DOHH2 (cell line): ENCODE data around the gene MOSPD2.

Experiments used
- H3F3A ChIP-seq: fragments of 200-600 bp; sonication (generic), shearing (Covaris generic); 2 replicates; pipeline ENCODE4 v1.6.0; 2016; ENCODE audit warnings: antibody characterized with exemption, mild to moderate bottlenecking; ENCODE audit not compliant: control insufficient read depth, insufficient read depth
- H3K27ac ChIP-seq: fragments of 200-600 bp; sonication (generic); 2 replicates; pipeline ENCODE4 v1.5.1; 2014; ENCODE audit warnings: low read depth, mild to moderate bottlenecking, low read length, moderate library complexity
- H3K27me3 ChIP-seq: fragments of 200-600 bp; sonication (generic); 2 replicates; pipeline ENCODE4 v1.6.1; 2014; ENCODE audit warnings: mild to moderate bottlenecking, low read length, mixed read lengths; ENCODE audit not compliant: control insufficient read depth
- H3K36me3 ChIP-seq: fragments of 200-600 bp; sonication (generic); 2 replicates; pipeline ENCODE4 v1.6.1; 2014; ENCODE audit warnings: mild to moderate bottlenecking, low read length, moderate library complexity, mixed read lengths; ENCODE audit not compliant: control insufficient read depth
- H3K4me1 ChIP-seq: fragments of 200-600 bp; sonication (generic); 2 replicates; pipeline ENCODE4 v1.6.1; 2014; ENCODE audit warnings: mild to moderate bottlenecking, low read length, mixed read lengths; ENCODE audit not compliant: control insufficient read depth
- H3K4me2 ChIP-seq: fragments of 200-600 bp; sonication (generic); 2 replicates; pipeline ENCODE4 v1.6.0; 2014; ENCODE audit warnings: mild to moderate bottlenecking, low read length, moderate library complexity
- H3K4me3 ChIP-seq: fragments of 200-600 bp; sonication (generic); 2 replicates; pipeline ENCODE4 v1.5.1; 2014; ENCODE audit warnings: mild to moderate bottlenecking, low read length, mixed read lengths
- H3K79me2 ChIP-seq: fragments of 200-600 bp; sonication (generic); 2 replicates; pipeline ENCODE4 v1.6.1; 2014; ENCODE audit warnings: mild to moderate bottlenecking, low read length, mixed read lengths; ENCODE audit not compliant: control insufficient read depth
- H3K9me2 ChIP-seq: fragments of 200-600 bp; sonication (generic); replicated peaks from 2 replicates; pipeline ENCODE4 v1.6.1; 2014; ENCODE audit warnings: mild to moderate bottlenecking, low read length, mixed read lengths; ENCODE audit not compliant: control insufficient read depth
- H3K9me3 ChIP-seq: fragments of 200-600 bp; sonication (generic); 2 replicates; pipeline ENCODE4 v1.6.1; 2014; ENCODE audit warnings: antibody characterized with exemption, low read length, mixed read lengths; ENCODE audit not compliant: control insufficient read depth, insufficient read depth
- H4K20me1 ChIP-seq: fragments of 200-600 bp; sonication (generic); 2 replicates; pipeline ENCODE4 v1.6.0; 2014; ENCODE audit warnings: low read depth, mild to moderate bottlenecking, antibody characterized with exemption, low read length, moderate library complexity; ENCODE audit not compliant: control insufficient read depth, insufficient read depth
- CTCF ChIP-seq: fragments of 200-600 bp; sonication (generic); IDR thresholded peaks from one replicate; pipeline ENCODE4 v1.5.1; 2014; ENCODE audit warnings: antibody characterized with exemption, mild to moderate bottlenecking, low read depth, low read length; ENCODE audit not compliant: poor library complexity, severe bottlenecking
- EZH2phosphoT487 ChIP-seq: fragments of 200-600 bp; sonication (generic); IDR thresholded peaks from 2 replicates; pipeline ENCODE4 v1.6.1; 2017; ENCODE audit warnings: borderline replicate concordance, mild to moderate bottlenecking, antibody characterized with exemption, low read length, moderate library complexity, mixed read lengths

The MOSPD2 gene

GRCh38 chrX:14948691-14949090, 75.5 kb downstream of the MOSPD2 start:
- Histone ChIP-seq H3K4me2 (no peak overlapping the region), H3K27me3 (no peaks in the 10 kb centered on the region), H3K4me3 (no peak overlapping the region), H3K36me3 (no peaks in the 10 kb centered on the region), H4K20me1 (no peaks in the 10 kb centered on the region), H3K9me3 (no peaks in the 10 kb centered on the region), H3K27ac (no peak overlapping the region), H3K4me1 (peaks cover 43% of the 10 kb centered on the region), H3K79me2 (no peaks in the 10 kb centered on the region), H3K9me2 (no peaks in the 10 kb centered on the region), H3F3A (no peaks in the 10 kb centered on the region)
- TF ChIP-seq EZH2phosphoT487: no peak
- TF ChIP-seq CTCF: no peak

- H3F3A ChIP-seq: no peaks in the 10 kb centered on the region
- H3K9me3 ChIP-seq: no peaks in the 10 kb centered on the region
- no peak overlapping the region for H3K27ac ChIP-seq
- TF ChIP-seq EZH2phosphoT487 (no peak), CTCF (no peak)
- H3K4me2 ChIP-seq: no peak overlapping the region
- no peak overlapping the region for H3K4me3 ChIP-seq
- 0 out of 2 replicates have a peak, but pooled peaks cover 3% of the 10 kb centered on the region for H3K4me1 ChIP-seq
- no peaks in the 10 kb centered on the region for H3K9me2 ChIP-seq
- H3K79me2 ChIP-seq: no peaks in the 10 kb centered on the region
- H3K36me3 ChIP-seq: no peaks in the 10 kb centered on the region
- H4K20me1 ChIP-seq: no peaks in the 10 kb centered on the region
- no peaks in the 10 kb centered on the region for H3K27me3 ChIP-seq
These were observed 83.8 kb downstream of the MOSPD2 start for GRCh38 chrX:14956813-14957582.

- H3F3A ChIP-seq: no peaks in the 10 kb centered on the region
- H3K9me2 ChIP-seq: no peaks in the 10 kb centered on the region
- no peak overlapping the region for H3K27ac ChIP-seq
- no peaks in the 10 kb centered on the region for H3K27me3 ChIP-seq
- no peaks in the 10 kb centered on the region for H3K79me2 ChIP-seq
- H3K4me1 ChIP-seq: peaks cover 8% of the 10 kb centered on the region; the same call in 1 of the 2 replicates
- no peaks in the 10 kb centered on the region for H4K20me1 ChIP-seq
- no peak overlapping the region for H3K4me2 ChIP-seq
- no peaks in the 10 kb centered on the region for H3K36me3 ChIP-seq
- no peaks in the 10 kb centered on the region for H3K9me3 ChIP-seq
- H3K4me3 ChIP-seq: no peak overlapping the region
- TF ChIP-seq EZH2phosphoT487 (no peak), CTCF (no peak)
These were observed 90.4 kb downstream of the MOSPD2 start for GRCh38 chrX:14963447-14964236.
